T-cell (primary cell): Measurements from ENCODE around the gene SFXN4. TPM values are rescaled to one million over a fixed set of nuclear protein-coding genes. Genes with fewer than 3 reads are reported as not detected.
A peak's percentile ranks its signal among the peaks of the same experiment; 100 is the strongest.

Experiments used
- ATAC-seq, 4 experiments: fragments of 200-7000 bp in 3 of 4; fragments of 150-1000 bp in 1 of 4; cut with Tn5 transposase; replicated peaks in 1 of 4; 1 replicate in 3 of 4; 2 replicates in 1 of 4; pipeline ENCODE4 v1.10.0; 2021; ENCODE audit warnings: moderate library complexity in 3 of 4, mild to moderate bottlenecking in 2 of 4, moderate number of reproducible peaks in 1 of 4
- CTCF ChIA-PET, 2 donors: fragments of 300-600 bp; sonication (Branson Sonifier 250); formaldehyde crosslinking; loops; one replicate each; lab custom pipeline; 2022; ENCODE audit warnings: antibody characterized with exemption in 2 of 2; lab: Charles Lee
- POLR2A ChIA-PET, 2 donors: fragments of 300-600 bp; sonication (Branson Sonifier 250); formaldehyde crosslinking; loops; one replicate each; lab custom pipeline; 2022; ENCODE audit warnings: antibody characterized with exemption in 2 of 2; lab: Charles Lee
- DNase-seq, 35 experiments: peaks; one replicate each; pipeline versions ENCODE4 v3.0.0 to v3.0.0-alpha.2; 2013 to 2023
- H3K27ac ChIP-seq: one replicate; pipeline ENCODE4 v1.5.1; 2013; ENCODE audit warnings: low read length
- H3K27me3 ChIP-seq, 2 experiments: replicated peaks in 1 of 2; 1 replicate in 1 of 2; 2 replicates in 1 of 2; pipeline versions ENCODE4 v1.6.1 to v1.7.0; 2013; ENCODE audit warnings: low read length in 1 of 2, mixed read lengths in 1 of 2; ENCODE audit not compliant: control insufficient read depth in 2 of 2, insufficient read depth in 2 of 2; ENCODE audit errors: extremely low read depth in 1 of 2
- H3K36me3 ChIP-seq, 2 donors: 1 replicate in 1 of 2; 2 replicates in 1 of 2; pipeline versions ENCODE4 v1.6.1 to v1.7.0; 2013; ENCODE audit warnings: low read length in 1 of 2; ENCODE audit not compliant: control insufficient read depth in 2 of 2, insufficient read depth in 1 of 2; ENCODE audit errors: extremely low read depth in 1 of 2
- H3K4me1 ChIP-seq, 2 experiments: 1 replicate in 1 of 2; 2 replicates in 1 of 2; pipeline versions ENCODE4 v1.6.1 to v1.7.0; 2013; ENCODE audit warnings: low read length in 2 of 2, mixed read lengths in 1 of 2; ENCODE audit not compliant: insufficient read depth in 2 of 2, control insufficient read depth in 1 of 2; ENCODE audit errors: extremely low read depth in 1 of 2
- H3K4me3 ChIP-seq, 2 donors: 1 replicate in 1 of 2; 2 replicates in 1 of 2; pipeline versions ENCODE4 v1.5.1 to v1.7.0; 2013; ENCODE audit warnings: mild to moderate bottlenecking in 2 of 2, low read length in 1 of 2, moderate library complexity in 1 of 2; ENCODE audit not compliant: control insufficient read depth in 1 of 2; ENCODE audit errors: extremely low read depth in 1 of 2
- H3K9me3 ChIP-seq: 2 replicates; pipeline ENCODE4 v1.7.0; 2013
- H3K27ac Mint-ChIP-seq, 2 donors: one replicate each; pipeline ENCODE4 v1.8.0; 2020 to 2021; ENCODE audit warnings: mild to moderate bottlenecking in 2 of 2, mixed read lengths in 2 of 2
- H3K27me3 Mint-ChIP-seq, 2 donors: one replicate each; pipeline ENCODE4 v1.8.0; 2021 to 2022; ENCODE audit warnings: mixed read lengths in 2 of 2
- H3K36me3 Mint-ChIP-seq: one replicate; pipeline ENCODE4 v1.8.0; 2021; ENCODE audit warnings: mixed read lengths
- H3K4me1 Mint-ChIP-seq, 3 donors: one replicate each; pipeline ENCODE4 v1.8.0; 2020 to 2022; ENCODE audit warnings: mixed read lengths in 3 of 3, mild to moderate bottlenecking in 1 of 3
- H3K4me3 Mint-ChIP-seq, 3 donors: one replicate each; pipeline ENCODE4 v1.8.0; 2020 to 2022; ENCODE audit warnings: mild to moderate bottlenecking in 3 of 3, mixed read lengths in 3 of 3, moderate library complexity in 3 of 3
- H3K9me3 Mint-ChIP-seq, 3 donors: one replicate each; pipeline ENCODE4 v1.8.0; 2020 to 2022; ENCODE audit warnings: mixed read lengths in 3 of 3
- WGBS: methylation state at CpG from one replicate; pipeline ENCODE4 v1.1.5; 2013; ENCODE audit warnings: missing lambda C conversion rate; ENCODE audit not compliant: insufficient coverage; 5-methylcytosine and 5-hydroxymethylcytosine counted together
- total RNA-seq, 35 experiments: library from RNA in 6 of 35; stranded (reverse) in 6 of 35; fragments of 120-200 nt in 1 of 35; gene quantifications; one replicate each; pipeline versions ENCODE4 v1.2.1 to v1.2.4 and lab custom pipeline; 2013 to 2026

SFXN4 gene
- total RNA-seq, 5 donors from 2014 or later (not counting 1 experiment from before 2014, with no cell fraction given): 10.4 to 19.4 (median 13.9) TPM

DNA sequence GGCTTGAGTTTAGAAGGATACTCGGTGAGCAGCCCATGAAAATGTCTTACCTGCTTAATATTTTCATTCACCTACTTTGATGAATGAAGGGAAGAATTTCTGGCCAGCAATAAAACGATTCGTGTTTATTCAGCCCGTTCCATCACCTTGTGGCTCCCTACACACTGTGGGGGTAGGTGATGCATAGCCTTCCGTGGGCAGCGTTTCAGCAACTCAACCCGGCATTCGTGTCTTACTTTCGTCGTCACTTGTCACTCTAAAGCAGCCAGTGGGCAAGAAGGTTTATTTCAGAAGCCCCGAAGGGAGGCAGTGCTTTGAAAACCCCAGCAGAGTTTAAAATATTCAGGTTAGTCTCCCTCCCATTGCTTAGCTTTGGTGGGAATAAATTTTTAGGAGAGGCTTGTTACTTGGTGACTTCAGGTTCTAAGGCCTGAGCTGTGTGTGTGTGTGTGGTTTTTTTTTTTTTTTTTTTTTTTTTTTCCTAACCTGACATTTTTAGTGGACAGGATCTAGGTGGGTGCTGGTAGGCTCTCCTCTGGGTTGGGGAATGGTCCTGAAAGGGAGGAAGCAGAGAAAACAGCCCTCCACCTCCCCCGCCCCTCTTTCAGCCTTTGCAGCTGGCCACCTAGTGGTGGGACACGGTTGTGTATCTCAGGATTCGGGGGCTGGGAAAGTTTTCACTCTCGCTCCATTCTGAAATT, 43.7 kb upstream of the SFXN4 start:
- Histone ChIP-seq H3K27ac (peak overlapping the region; percentile 58), H3K36me3 (no peaks in the 10 kb centered on the region), H3K4me3 (peak overlapping the region; percentile 65 to 98), H3K27me3 (no peaks in the 10 kb centered on the region), H3K9me3 (no peaks in the 10 kb centered on the region), H3K4me1 (peaks cover 37 to 55% of the 10 kb centered on the region in 2 experiments)
- Mint-ChIP-seq H3K9me3 (no peaks in the 10 kb centered on the region), H3K27ac (peak overlapping the region; percentile 87 to 89), H3K4me1 (peaks cover 54 to 65% (median 60%) of the 10 kb centered on the region in 3 donors), H3K36me3 (no peaks in the 10 kb centered on the region), H3K4me3 (peak overlapping the region; percentile 87 to 96 (median 92)), H3K27me3 (no peaks in the 10 kb centered on the region)
- ATAC-seq (peak in 1 of 4 experiments; percentile 11), DNase-seq (peak in 34 of 35 experiments; percentile 29 to 72 (median 58))
- POLR2A ChIA-PET: interaction anchor here (0.5 to 1.1 kb wide), 11 partner anchors 8 to 343 kb away, joined by 3 to 4 read pairs (median 3); no protein-coding TSS in a partner anchor
- CTCF ChIA-PET: interaction anchor here (0.6 to 2.3 kb wide), 15 partner anchors 10 to 1179 kb away, joined by 3 to 7 read pairs (median 3); partner anchors contain the start of genes RGS10 (in 1 of the 2) and SFXN4 (in 1 of the 2)
- 18% methylated on average over 3 of the region's 15 CpGs for WGBS

DNA sequence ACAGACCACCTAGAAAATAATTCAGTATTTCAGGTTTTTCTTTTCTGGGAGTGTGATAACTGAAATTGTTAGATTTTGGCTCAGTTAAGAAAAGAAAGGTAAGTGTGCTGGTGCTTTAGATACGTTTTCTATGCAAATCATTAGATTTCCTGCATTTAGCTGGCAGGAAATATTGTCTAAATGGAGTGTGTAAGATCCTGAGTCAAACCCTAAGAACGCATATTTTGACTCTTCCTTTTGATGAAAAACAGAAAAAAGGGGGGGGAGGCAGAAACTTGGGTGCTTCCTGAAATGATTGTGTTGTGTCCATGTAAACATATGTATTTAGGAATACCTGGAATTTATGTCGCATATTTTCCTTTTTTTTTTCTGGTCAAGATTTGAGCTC, 43.0 kb upstream of the SFXN4 start:
- ChIA-PET CTCF (interaction anchor here (0.6 to 2.3 kb wide), 9 partner anchors 9 to 1178 kb away, joined by 3 to 7 read pairs (median 5); partner anchors contain the start of gene RGS10 (in 1 of the 2)), POLR2A (interaction anchor here (0.6 to 1.1 kb wide), 5 partner anchors 14 to 344 kb away, joined by 3 to 4 read pairs (median 4); no protein-coding TSS in a partner anchor)
- Histone ChIP-seq H3K27ac (peak overlapping the region; percentile 58), H3K4me3 (peak overlapping the region; percentile 65 to 98), H3K36me3 (no peaks in the 10 kb centered on the region), H3K27me3 (no peaks in the 10 kb centered on the region), H3K4me1 (peaks cover 37 to 49% of the 10 kb centered on the region in 2 experiments), H3K9me3 (no peaks in the 10 kb centered on the region)
- no peaks in the 10 kb centered on the region for H3K27me3 Mint-ChIP-seq
- no peak for ATAC-seq
- H3K36me3 Mint-ChIP-seq: no peaks in the 10 kb centered on the region
- peak overlapping the region; percentile 87 to 89 for H3K27ac Mint-ChIP-seq
- peak in 1 of 35 experiments; percentile 37 for DNase-seq
- peak overlapping the region; percentile 87 to 96 (median 92) for H3K4me3 Mint-ChIP-seq
- peaks cover 48 to 58% (median 55%) of the 10 kb centered on the region in 3 donors for H3K4me1 Mint-ChIP-seq
- H3K9me3 Mint-ChIP-seq: no peaks in the 10 kb centered on the region
- 8% methylated on average over 2 of the region's 3 CpGs for WGBS

DNA sequence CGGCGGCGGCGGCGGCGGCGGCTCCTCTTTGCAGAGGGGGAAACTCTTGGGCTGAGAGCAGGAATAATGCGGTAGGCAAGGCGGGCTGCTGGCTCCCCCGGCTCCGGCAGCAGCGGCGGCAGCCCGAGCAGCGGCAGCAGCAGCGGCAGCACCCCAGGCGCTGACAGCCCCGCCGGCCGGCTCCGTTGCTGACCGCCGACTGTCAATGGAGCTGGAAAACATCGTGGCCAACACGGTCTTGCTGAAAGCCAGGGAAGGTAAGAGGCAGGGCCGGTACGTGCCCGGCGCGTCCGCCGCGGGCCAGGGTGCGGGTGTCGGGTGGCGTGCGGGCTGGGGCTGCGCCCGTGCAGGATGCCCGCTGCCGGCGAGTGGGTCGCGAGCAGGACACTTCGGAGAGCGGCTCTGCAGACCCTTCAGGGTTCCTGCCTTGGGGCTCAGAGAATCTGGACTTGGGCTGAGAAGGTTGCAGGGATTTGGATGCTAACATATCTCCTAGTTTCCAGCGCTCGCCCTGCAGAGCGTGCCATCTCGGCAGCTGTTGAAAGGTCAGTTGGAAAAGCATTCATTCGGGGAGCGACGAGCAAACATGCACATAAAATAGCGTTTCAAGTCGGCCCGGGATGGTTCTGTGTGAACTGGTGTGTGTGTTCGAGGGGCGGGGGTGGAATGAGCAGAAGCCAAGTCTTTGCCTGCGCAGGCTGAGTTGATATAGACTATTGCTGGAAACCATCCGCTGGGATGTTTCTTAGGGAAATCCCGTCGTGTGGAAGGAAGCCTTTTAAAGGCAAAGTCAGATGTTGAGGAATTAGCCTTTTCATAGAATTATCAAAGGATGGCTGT, 42.4 kb upstream of the SFXN4 start:
- peak overlapping the region; percentile 65 to 98 for H3K4me3 ChIP-seq
- peak overlapping the region; percentile 87 to 96 (median 92) for H3K4me3 Mint-ChIP-seq
- H3K27ac ChIP-seq: peak overlapping the region; percentile 58
- no peaks in the 10 kb centered on the region for H3K27me3 Mint-ChIP-seq
- no peaks in the 10 kb centered on the region for H3K9me3 ChIP-seq
- DNase-seq: peak in 28 of 35 experiments; percentile 4 to 56 (median 30)
- no peaks in the 10 kb centered on the region for H3K36me3 Mint-ChIP-seq
- H3K4me1 ChIP-seq: peaks cover 35 to 44% of the 10 kb centered on the region in 2 experiments
- ChIA-PET POLR2A (interaction anchor here (0.6 to 1.3 kb wide), 4 partner anchors 60 to 344 kb away, joined by 3 to 12 read pairs (median 7); no protein-coding TSS in a partner anchor), CTCF (interaction anchor here (0.6 to 2.3 kb wide), 16 partner anchors 9 to 500 kb away, joined by 4 to 12 read pairs (median 6); partner anchors contain the start of gene RGS10 (in 1 of the 2))
- peak in 3 of 4 experiments; percentile 4 to 17 (median 5) for ATAC-seq
- no peaks in the 10 kb centered on the region for H3K36me3 ChIP-seq
- WGBS: under 1% methylated on average over 57 of the region's 62 CpGs
- peaks cover 44 to 54% (median 53%) of the 10 kb centered on the region in 3 donors for H3K4me1 Mint-ChIP-seq
- no peaks in the 10 kb centered on the region for H3K9me3 Mint-ChIP-seq
- H3K27ac Mint-ChIP-seq: peak overlapping the region; percentile 87 to 89
- no peaks in the 10 kb centered on the region for H3K27me3 ChIP-seq

GRCh38 chr10:119207366-119207666, 41.8 kb upstream of the SFXN4 start, which contains the start of gene GRK5:
Gene GRK5, plus strand, starts transcription at chr10:119207571. Its CDS starts 347 bp downstream, at chr10:119207918.
- Histone ChIP-seq H3K9me3 (no peaks in the 10 kb centered on the region), H3K4me3 (peak within 1 kb of the TSS; percentile 65 to 98), H3K4me1 (peaks cover 29 to 38% of the 10 kb centered on the region in 2 experiments), H3K36me3 (no peaks in the 10 kb centered on the region), H3K27me3 (no peaks in the 10 kb centered on the region), H3K27ac (peak within 1 kb of the TSS; percentile 74)
- Mint-ChIP-seq H3K4me1 (peaks cover 38 to 48% (median 46%) of the 10 kb centered on the region in 3 donors), H3K27me3 (no peaks in the 10 kb centered on the region), H3K9me3 (no peaks in the 10 kb centered on the region), H3K4me3 (peak within 1 kb of the TSS; percentile 87 to 96 (median 92)), H3K36me3 (no peaks in the 10 kb centered on the region), H3K27ac (peak within 1 kb of the TSS; percentile 92 to 97)
- POLR2A ChIA-PET: interaction anchor here (0.6 to 1.3 kb wide), 4 partner anchors 43 to 238 kb away, joined by 3 to 10 read pairs (median 3); no protein-coding TSS in a partner anchor
- ATAC-seq: peak; percentile 82 to 86 (median 82)
- CTCF ChIA-PET: interaction anchor here (0.6 to 1.9 kb wide), 17 partner anchors 9 to 456 kb away, joined by 3 to 12 read pairs (median 4); partner anchors contain the start of gene RGS10 (in 1 of the 2)
- DNase-seq: peak; percentile 88 to 99 (median 96)
- WGBS: 0% methylated on average over 27 of the region's 34 CpGs

DNA sequence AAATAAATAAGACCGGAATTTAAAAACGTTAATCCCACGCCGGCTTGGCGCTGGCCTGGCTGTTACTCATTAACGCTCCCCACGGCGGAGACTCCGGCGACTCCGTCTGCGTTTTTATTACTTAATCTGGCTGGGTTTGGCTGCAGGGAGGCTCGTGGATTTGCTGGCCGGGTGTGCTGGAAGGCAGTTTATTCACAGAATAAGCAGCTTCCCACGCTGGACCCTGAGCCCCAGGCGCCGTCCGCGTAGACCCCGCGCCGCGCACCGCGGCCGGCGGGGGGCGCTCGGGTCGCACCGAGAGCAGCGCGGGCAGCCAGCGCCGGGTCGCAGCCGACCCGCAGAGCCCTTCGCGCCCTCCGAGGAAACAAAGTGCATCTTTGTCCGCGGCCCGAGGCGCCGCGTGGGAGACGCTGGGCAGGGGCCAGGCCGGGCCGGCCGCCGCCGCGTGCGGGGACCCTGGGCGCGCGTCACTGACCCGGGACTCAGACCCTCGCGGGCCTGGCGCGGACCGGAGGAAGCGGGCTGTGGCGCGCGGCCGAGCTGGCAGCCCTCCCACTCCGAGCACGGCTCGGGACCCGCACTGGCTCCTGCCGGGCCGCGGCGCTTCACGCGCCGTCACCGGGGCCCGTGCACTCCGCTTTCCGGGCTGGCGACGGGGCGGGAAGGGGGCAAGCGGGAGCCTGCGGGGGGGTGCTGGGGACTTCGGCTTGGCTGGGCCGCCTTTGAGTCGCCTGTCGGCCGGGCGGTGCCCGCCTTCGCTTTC, 41.3 kb upstream of the SFXN4 start:
- peak; percentile 37 to 83 (median 62) for DNase-seq
- Mint-ChIP-seq H3K4me1 (peaks cover 33 to 42% (median 41%) of the 10 kb centered on the region in 3 donors), H3K4me3 (peak overlapping the region; percentile 83 to 91 (median 87)), H3K36me3 (no peaks in the 10 kb centered on the region), H3K9me3 (no peaks in the 10 kb centered on the region), H3K27me3 (no peaks in the 10 kb centered on the region), H3K27ac (peak overlapping the region; percentile 92 to 97)
- POLR2A ChIA-PET: interaction anchor here (0.6 to 1.3 kb wide), 5 partner anchors 11 to 239 kb away, joined by 3 to 10 read pairs (median 3); no protein-coding TSS in a partner anchor
- Histone ChIP-seq H3K4me1 (peaks cover 24 to 35% of the 10 kb centered on the region in 2 experiments), H3K27me3 (no peaks in the 10 kb centered on the region), H3K4me3 (peak overlapping the region; percentile 44 to 46), H3K36me3 (no peaks in the 10 kb centered on the region), H3K9me3 (no peaks in the 10 kb centered on the region), H3K27ac (peak overlapping the region; percentile 74)
- CTCF ChIA-PET: interaction anchor here (0.6 to 1.9 kb wide), 20 partner anchors 8 to 457 kb away, joined by 3 to 12 read pairs (median 4); partner anchors contain the start of gene RGS10 (in 1 of the 2)
- WGBS: 1% methylated on average over 97 of the region's 97 CpGs
- peak; percentile 59 to 67 (median 64) for ATAC-seq
